ENCODE data around the gene WDR33. TPM values are rescaled to one million over a fixed set of nuclear protein-coding genes. Genes with fewer than 3 reads are reported as not detected.

Gene WDR33
- total RNA-seq, 1 experiment from 2014 or later, result 26.4 TPM

GRCh38 chr2:127655209-127656073, 155.5 kb downstream of the WDR33 start:
- DNase-seq (ENCODE audit: low read depth), result no peak

GRCh38 chr2:127654838-127655175, 156.2 kb downstream of the WDR33 start:
- DNase-seq (ENCODE audit: low read depth), result no peak

- DNase-seq (ENCODE audit: low read depth), result no peak
Measured at GRCh38 chr2:127654084-127654837, 156.7 kb downstream of the WDR33 start.

GRCh38 chr2:127653421-127654083, 157.4 kb downstream of the WDR33 start:
- DNase-seq (ENCODE audit: low read depth), result no peak

GRCh38 chr2:127652786-127653357, 158.1 kb downstream of the WDR33 start:
- DNase-seq (ENCODE audit: low read depth), result no peak

GRCh38 chr2:127651971-127652550, 158.9 kb downstream of the WDR33 start:
- DNase-seq (ENCODE audit: low read depth), result no peak

- no peak for DNase-seq (ENCODE audit: low read depth)
Measured at GRCh38 chr2:127651381-127651809, 159.6 kb downstream of the WDR33 start.

Other genes with a start within 250 kb of the WDR33 start
- 0.07 TPM in 1 of 2 replicates, not detected in the other for gene GPR17, start 165.0 kb downstream of the WDR33 start, total RNA-seq (2014; rRNA removed; shearing (Covaris generic))
- gene LIMS2, start 135.6 kb downstream of the WDR33 start, total RNA-seq (2014; rRNA removed; shearing (Covaris generic)), result 0.30 and 2.0 TPM in 2 replicates
- gene SFT2D3, start 109.7 kb downstream of the WDR33 start, total RNA-seq (2014; rRNA removed; shearing (Covaris generic)), result 5.3 and 5.6 TPM in 2 replicates
- gene POLR2D, start 47.0 kb upstream of the WDR33 start, total RNA-seq (2014; rRNA removed; shearing (Covaris generic)), result 18.7 and 22.3 TPM in 2 replicates
- gene AMMECR1L, start 74.8 kb upstream of the WDR33 start, total RNA-seq (2014; rRNA removed; shearing (Covaris generic)), result 5.9 and 10.5 TPM in 2 replicates
- gene SAP130, start 216.9 kb upstream of the WDR33 start, total RNA-seq (2014; rRNA removed; shearing (Covaris generic)), result 9.9 and 12.7 TPM in 2 replicates

All from M059J (cell line).